Kidney tubule cell (primary cell): ENCODE results near the gene ALDH3B1.

Experiments used
- DNase-seq: peaks from one replicate; pipeline ENCODE4 v3.0.0-alpha.2; 2018; ENCODE audit warnings: low spot score

Gene ALDH3B1

GRCh38 chr11:68013611-68014156, 3.6 kb downstream of the ALDH3B1 start:
- no peak for DNase-seq

DNA sequence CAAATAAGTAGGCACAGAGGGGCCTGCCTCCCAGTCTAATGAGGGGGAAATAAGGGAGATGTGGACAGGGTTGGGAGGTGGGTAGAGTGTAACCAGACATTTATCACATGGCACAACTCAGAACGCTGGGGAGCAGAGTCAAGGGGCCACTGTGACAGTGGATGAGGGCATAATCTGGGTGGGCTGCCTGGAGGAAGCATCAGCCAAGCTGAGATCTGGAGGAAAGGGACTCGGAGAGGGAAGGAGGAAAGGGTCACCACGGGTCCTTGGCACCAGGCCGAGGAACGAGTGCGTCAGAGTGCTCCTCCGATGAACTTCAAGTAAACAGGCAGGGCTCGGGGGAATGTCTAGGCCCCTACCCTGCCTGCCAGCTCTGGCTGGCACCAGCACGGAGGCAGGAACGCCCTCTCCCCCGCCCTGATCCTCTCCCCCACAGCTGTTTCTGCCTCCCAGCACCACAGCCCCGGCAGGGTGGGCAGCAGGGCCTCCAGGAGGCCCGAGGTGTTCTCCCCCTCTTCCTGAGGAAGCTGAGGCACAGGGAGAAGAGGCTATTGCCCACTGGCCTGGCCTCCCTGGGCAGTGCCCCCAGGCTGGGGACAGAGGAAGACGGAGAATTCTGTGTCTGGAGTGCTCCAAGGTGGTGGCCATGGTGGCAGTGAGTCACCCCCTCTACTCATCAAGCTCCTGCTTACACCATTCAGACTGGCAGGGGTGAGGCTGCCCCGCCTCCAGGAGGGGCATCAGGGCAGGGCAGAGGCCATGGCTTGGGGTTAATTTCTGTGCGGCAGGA, 4.2 kb downstream of the ALDH3B1 start:
- DNase-seq: peak; percentile 91

- DNase-seq: no peak
These were observed 4.9 kb downstream of the ALDH3B1 start for GRCh38 chr11:68014947-68015447.

- DNase-seq: no peak
These were observed 5.3 kb downstream of the ALDH3B1 start for GRCh38 chr11:68015467-68015866.

DNA sequence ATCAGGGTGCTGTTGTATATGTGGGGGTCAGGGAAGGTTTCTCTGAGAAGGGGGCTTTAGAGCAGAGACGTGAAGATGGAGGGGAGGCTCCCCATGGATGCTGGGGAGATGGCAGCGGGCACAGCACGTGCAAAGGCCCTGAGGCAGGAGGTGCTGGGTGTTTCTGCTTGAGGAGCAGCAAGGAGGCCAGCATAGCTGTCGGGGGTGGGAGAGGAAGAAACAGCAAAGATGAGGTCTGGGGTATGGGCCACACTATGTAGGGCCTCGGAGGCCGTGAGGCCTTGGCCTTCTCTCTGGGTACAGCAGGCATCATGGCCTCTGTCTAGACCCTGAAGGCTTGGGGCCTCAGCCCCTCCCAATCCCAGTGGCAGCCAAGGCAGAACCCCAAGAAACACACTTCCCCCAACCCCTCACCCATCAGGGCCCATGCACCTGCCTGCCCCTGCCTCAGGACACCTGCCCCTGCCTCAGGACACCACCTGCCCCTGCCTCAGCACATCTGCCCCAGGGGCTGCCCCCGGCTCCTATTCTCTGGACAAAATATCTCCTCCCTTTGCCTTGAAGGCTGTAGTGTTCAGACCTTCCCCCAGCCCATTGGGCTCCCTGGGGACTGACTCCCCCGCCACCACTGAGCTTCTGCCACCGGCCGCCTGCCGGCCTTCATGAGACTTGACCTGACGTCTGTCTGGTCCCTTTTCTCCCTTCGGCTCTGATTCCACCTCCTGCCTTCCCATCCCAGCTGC, 6.2 kb downstream of the ALDH3B1 start:
- no peak for DNase-seq

DNA sequence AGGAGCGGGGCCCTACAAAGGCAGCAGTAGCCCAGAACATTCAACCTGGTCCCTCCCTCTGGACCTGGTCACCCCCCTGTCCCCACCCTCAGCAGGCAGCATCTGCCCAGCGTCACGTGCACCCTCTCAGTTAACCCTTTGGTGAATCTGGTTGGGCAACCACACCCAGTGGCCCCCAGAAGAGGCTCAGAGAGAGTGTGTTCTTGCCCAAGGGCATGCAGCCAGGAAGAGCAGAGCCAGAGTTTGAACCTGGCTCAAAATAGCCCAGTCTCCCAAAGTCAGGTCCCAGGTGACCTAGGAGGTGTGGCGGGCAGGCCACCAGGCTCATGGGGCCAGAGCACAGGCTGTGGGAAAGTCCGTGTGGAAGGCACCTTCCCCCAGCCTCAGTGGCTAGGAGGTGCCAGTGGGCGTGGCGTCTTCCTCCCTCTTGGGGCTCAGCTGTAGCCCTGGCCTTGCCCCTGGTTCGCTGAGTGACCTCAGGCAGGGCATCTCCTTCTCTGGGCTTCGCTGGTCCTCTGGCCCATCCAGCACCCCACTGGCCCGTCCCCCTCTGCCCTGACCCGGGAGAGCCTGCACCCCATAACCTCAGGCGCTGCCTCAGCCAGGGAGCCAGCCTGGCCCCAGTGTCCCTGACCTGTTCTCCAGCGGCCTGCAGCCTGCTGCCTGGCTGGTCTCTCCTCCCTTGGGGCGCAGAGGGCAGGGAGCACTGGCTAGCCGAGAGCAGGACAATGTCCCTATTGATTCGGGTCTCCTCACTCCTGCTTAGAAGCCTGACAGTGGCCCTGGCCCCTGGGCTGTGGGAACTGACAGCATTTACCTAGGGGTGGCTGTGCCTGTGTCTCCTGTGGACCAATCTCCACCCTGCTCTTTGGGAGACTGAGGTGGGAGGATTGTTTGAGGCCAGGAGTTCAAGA, 7.0 kb downstream of the ALDH3B1 start:
- no peak for DNase-seq

GRCh38 chr11:68017980-68018729, 8.0 kb downstream of the ALDH3B1 start:
- DNase-seq: no peak

GRCh38 chr11:68018730-68019190, 8.6 kb downstream of the ALDH3B1 start:
- no peak for DNase-seq

GRCh38 chr11:68019486-68019885, 9.4 kb downstream of the ALDH3B1 start:
- no peak for DNase-seq

- no peak for DNase-seq
These were observed 10.4 kb downstream of the ALDH3B1 start for GRCh38 chr11:68020575-68020974.

DNA sequence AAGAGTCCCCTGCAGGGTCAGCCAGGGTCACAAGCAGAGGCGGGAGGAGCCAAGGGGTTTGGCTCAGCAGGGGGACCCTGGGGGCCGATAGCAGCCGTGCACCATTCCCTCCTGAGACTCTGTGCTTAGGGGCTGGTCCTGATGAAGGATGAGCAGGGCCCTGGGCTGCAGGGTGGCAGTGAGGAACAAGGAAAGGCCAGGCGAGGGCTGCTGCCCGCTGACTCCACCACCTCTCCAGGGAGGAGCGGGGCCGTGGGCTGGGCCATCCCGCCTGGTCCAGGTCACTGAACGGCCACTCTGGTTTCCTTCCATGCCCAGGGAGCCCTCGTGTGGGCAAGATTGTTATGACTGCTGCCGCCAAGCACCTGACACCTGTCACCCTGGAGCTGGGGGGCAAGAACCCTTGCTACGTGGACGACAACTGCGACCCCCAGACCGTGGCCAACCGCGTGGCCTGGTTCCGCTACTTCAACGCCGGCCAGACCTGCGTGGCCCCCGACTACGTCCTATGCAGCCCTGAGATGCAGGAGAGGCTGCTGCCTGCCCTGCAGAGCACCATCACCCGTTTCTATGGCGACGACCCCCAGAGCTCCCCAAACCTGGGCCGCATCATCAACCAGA, 11.2 kb downstream of the ALDH3B1 start:
- DNase-seq: peak; percentile 66

- DNase-seq: no peak
These were observed 12.4 kb downstream of the ALDH3B1 start for GRCh38 chr11:68022531-68022930.

DNA sequence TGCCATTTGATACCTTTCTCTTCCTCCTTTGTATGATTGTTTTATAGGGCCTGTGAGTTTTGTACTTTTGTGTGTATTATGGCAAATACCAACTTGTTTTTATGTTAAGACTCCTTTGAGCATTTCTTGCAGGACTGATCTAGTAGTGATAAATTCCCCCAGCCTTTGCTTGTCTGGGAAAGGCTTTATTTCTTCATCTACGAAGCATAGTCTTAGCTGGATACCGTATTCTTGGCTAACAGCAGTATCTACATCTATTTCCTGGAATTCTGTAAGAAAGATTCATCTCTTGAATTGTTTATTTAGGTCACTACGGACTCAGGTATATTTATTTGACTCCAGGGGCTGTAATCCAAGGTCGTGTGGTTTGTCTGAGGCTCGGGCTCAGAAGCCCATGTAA, 14.4 kb downstream of the ALDH3B1 start:
- no peak for DNase-seq

DNA sequence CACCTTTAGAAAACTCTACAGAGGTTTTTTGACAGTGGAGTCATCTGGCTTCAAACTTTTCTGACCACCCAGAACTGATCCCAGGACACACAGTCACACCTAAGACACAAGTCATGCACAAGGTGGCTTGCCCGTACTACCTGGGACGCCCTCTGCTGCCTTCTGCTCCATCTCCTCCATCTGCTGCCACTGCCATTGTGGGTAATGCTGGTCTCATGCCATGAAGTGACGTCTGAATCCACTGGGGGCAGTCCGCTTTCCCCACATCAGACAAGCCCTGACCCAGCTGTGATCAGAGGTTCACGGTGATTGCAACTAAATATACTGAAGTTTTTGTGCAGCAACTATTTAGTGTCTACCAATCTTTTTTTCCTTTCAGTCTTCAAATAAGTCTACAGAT, 14.9 kb downstream of the ALDH3B1 start:
- no peak for DNase-seq

- no peak for DNase-seq
These were observed 16.4 kb downstream of the ALDH3B1 start for GRCh38 chr11:68026391-68027105.

DNA sequence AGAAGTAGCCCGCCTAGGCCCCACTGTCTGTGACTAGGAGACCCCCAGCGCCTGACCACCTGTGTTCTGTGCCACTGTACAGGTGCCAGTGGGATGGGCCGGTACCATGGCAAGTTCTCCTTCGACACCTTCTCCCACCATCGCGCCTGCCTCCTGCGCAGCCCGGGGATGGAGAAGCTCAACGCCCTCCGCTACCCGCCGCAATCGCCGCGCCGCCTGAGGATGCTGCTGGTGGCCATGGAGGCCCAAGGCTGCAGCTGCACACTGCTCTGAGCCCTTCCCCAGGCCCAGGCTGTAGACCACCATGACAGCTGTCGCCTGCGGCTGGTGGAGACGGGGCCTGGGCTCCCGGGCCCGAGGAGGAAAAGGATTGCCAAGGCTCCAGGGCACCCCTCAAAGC, 17.5 kb downstream of the ALDH3B1 start:
- DNase-seq: no peak

GRCh38 chr11:68028802-68029545, 18.8 kb downstream of the ALDH3B1 start:
- DNase-seq: peak; percentile 82

GRCh38 chr11:68030318-68031143, 20.4 kb downstream of the ALDH3B1 start, which contains the start of gene NDUFS8:
NDUFS8 (plus strand) TSS chr11:68030681; CDS start chr11:68032152, 1,471 bp downstream.
- DNase-seq: peak; percentile 99
